CD4-positive, alpha-beta T cell treated with Interferon gamma for 1 hour (primary cell): ENCODE results near the gene DHFR2.
"Not testable (repeated sequence)": the region's sequence is repeated elsewhere in the genome, so short reads cannot be mapped to it uniquely, and the experiment has no call there.

Experiments
- DNase-seq: peaks from one replicate; pipeline ENCODE4 v3.0.0-alpha.2; 2020

Gene DHFR2

GRCh38 chr3:94062513-94063404 is at the start of gene DHFR2, which contains the start of gene NSUN3:
TSS of gene DHFR2 (minus strand) at chr3:94062916. CDS start at chr3:94061511, 1,405 bp downstream.
TSS of gene NSUN3 (plus strand) at chr3:94063061. CDS start at chr3:94063127, 66 bp downstream.
- DNase-seq: peak; percentile 85

GRCh38 chr3:94110854-94111253 is 48.1 kb upstream of the DHFR2 start:
- DNase-seq: no peak

- not testable (repeated sequence) for DNase-seq
These were observed 47.5 kb upstream of the DHFR2 start for GRCh38 chr3:94110232-94110631.

GRCh38 chr3:94106268-94106667 is 43.6 kb upstream of the DHFR2 start:
- no peak for DNase-seq

- no peak for DNase-seq
These were observed 39.1 kb upstream of the DHFR2 start for GRCh38 chr3:94101860-94102259.

GRCh38 chr3:94099311-94099710 is 36.6 kb upstream of the DHFR2 start:
- DNase-seq: no peak

- no peak for DNase-seq
These were observed 35.7 kb upstream of the DHFR2 start for GRCh38 chr3:94098452-94098851.

GRCh38 chr3:94095111-94095510 is 32.4 kb upstream of the DHFR2 start:
- no peak for DNase-seq

- no peak for DNase-seq
These were observed 30.4 kb upstream of the DHFR2 start for GRCh38 chr3:94093151-94093550.

GRCh38 chr3:94092086-94092485 is 29.4 kb upstream of the DHFR2 start:
- DNase-seq: no peak

GRCh38 chr3:94089126-94089525 is 26.4 kb upstream of the DHFR2 start:
- no peak for DNase-seq

GRCh38 chr3:94083261-94083660 is 20.5 kb upstream of the DHFR2 start:
- DNase-seq: no peak

- no peak for DNase-seq
These were observed 19.7 kb upstream of the DHFR2 start for GRCh38 chr3:94082391-94082937.

- DNase-seq: no peak
These were observed 19.2 kb upstream of the DHFR2 start for GRCh38 chr3:94081884-94082283.

- not testable (repeated sequence) for DNase-seq
These were observed 17.8 kb upstream of the DHFR2 start for GRCh38 chr3:94080552-94080951.

GRCh38 chr3:94076055-94076454 is 13.3 kb upstream of the DHFR2 start:
- DNase-seq: no peak

- DNase-seq: no peak
These were observed 9.1 kb upstream of the DHFR2 start for GRCh38 chr3:94071713-94072284.

- no peak for DNase-seq
These were observed 7.7 kb upstream of the DHFR2 start for GRCh38 chr3:94070341-94070911.

GRCh38 chr3:94069194-94069813 is 6.6 kb upstream of the DHFR2 start:
- DNase-seq: no peak

GRCh38 chr3:94066506-94067500 is 4.1 kb upstream of the DHFR2 start:
- DNase-seq: no peak

GRCh38 chr3:94065819-94066480 is 3.2 kb upstream of the DHFR2 start:
- no peak for DNase-seq
